ENCODE results near the gene NTMT2.

Gene NTMT2

GRCh38 chr1:170131450-170131849, 14.3 kb upstream of the NTMT2 start:
- DNase-seq (ENCODE audit: insufficient read length, low spot score): no peak
- FAIRE-seq: no peak
- TF ChIP-seq TAF1 (IDR thresholded peaks at IDR 0.05; ENCODE audit: low read depth, low read length): no peak
- no peak for TF ChIP-seq POLR2A (IDR thresholded peaks at IDR 0.05; ENCODE audit: low read depth, low read length)
- no peak for TF ChIP-seq PAX5 (IDR thresholded peaks at IDR 0.05; ENCODE audit: insufficient read depth, low read length, severe bottlenecking)
- TF ChIP-seq POU2F2 (IDR thresholded peaks at IDR 0.05; ENCODE audit: low read depth, low read length): no peak

- DNase-seq (ENCODE audit: insufficient read length, low spot score) (no peak), FAIRE-seq (no peak)
- TF ChIP-seq PAX5 (IDR thresholded peaks at IDR 0.05; ENCODE audit: insufficient read depth, low read length, severe bottlenecking) (no peak), POLR2A (IDR thresholded peaks at IDR 0.05; ENCODE audit: low read depth, low read length) (no peak), SPI1 (IDR thresholded peaks at IDR 0.05; ENCODE audit: low read depth, low read length) (no peak), POU2F2 (IDR thresholded peaks at IDR 0.05; ENCODE audit: low read depth, low read length) (no peak), POLR2AphosphoS5 (IDR thresholded peaks at IDR 0.05; ENCODE audit: low read depth, low read length) (no peak), TAF1 (IDR thresholded peaks at IDR 0.05; ENCODE audit: low read depth, low read length) (no peak)
These were observed 13.8 kb upstream of the NTMT2 start for GRCh38 chr1:170131984-170132383.

- no peak for FAIRE-seq
- TF ChIP-seq POLR2A (IDR thresholded peaks at IDR 0.05; ENCODE audit: low read depth, low read length): no peak
- DNase-seq (ENCODE audit: insufficient read length, low spot score): no peak
These were observed 11.8 kb upstream of the NTMT2 start for GRCh38 chr1:170133766-170134495.

- FAIRE-seq (no peak), DNase-seq (ENCODE audit: insufficient read length, low spot score) (no peak)
These were observed 11.2 kb upstream of the NTMT2 start for GRCh38 chr1:170134521-170134920.

GRCh38 chr1:170140371-170140770, 5.4 kb upstream of the NTMT2 start:
- no peak for TF ChIP-seq POLR2A (IDR thresholded peaks at IDR 0.05; ENCODE audit: low read depth, low read length)
- no peak for TF ChIP-seq PAX5 (IDR thresholded peaks at IDR 0.05; ENCODE audit: insufficient read depth, low read length, severe bottlenecking)
- no peak for TF ChIP-seq TAF1 (IDR thresholded peaks at IDR 0.05; ENCODE audit: low read depth, low read length)
- no peak for TF ChIP-seq SPI1 (IDR thresholded peaks at IDR 0.05; ENCODE audit: low read depth, low read length)
- no peak for TF ChIP-seq POLR2AphosphoS5 (IDR thresholded peaks at IDR 0.05; ENCODE audit: low read depth, low read length)
- TF ChIP-seq POU2F2 (IDR thresholded peaks at IDR 0.05; ENCODE audit: low read depth, low read length): no peak
- DNase-seq (ENCODE audit: insufficient read length, low spot score): no peak
- FAIRE-seq: no peak

More at GRCh38 chr1:170134521-170134920, 11.2 kb upstream of the NTMT2 start:
- no peak for TF ChIP-seq TAF1 (IDR thresholded peaks at IDR 0.05; ENCODE audit: low read depth, low read length)
- TF ChIP-seq POLR2AphosphoS5 (IDR thresholded peaks at IDR 0.05; ENCODE audit: low read depth, low read length): no peak
- no peak for TF ChIP-seq SPI1 (IDR thresholded peaks at IDR 0.05; ENCODE audit: low read depth, low read length)
- TF ChIP-seq PAX5 (IDR thresholded peaks at IDR 0.05; ENCODE audit: insufficient read depth, low read length, severe bottlenecking): no peak
- TF ChIP-seq POLR2A (IDR thresholded peaks at IDR 0.05; ENCODE audit: low read depth, low read length): no peak

- DNase-seq (ENCODE audit: insufficient read length, low spot score) (no peak), FAIRE-seq (no peak)
- TF ChIP-seq POU2F2 (IDR thresholded peaks at IDR 0.05; ENCODE audit: low read depth, low read length) (no peak), TAF1 (IDR thresholded peaks at IDR 0.05; ENCODE audit: low read depth, low read length) (no peak), PAX5 (IDR thresholded peaks at IDR 0.05; ENCODE audit: insufficient read depth, low read length, severe bottlenecking) (no peak), POLR2AphosphoS5 (IDR thresholded peaks at IDR 0.05; ENCODE audit: low read depth, low read length) (no peak), POLR2A (IDR thresholded peaks at IDR 0.05; ENCODE audit: low read depth, low read length) (no peak), SPI1 (IDR thresholded peaks at IDR 0.05; ENCODE audit: low read depth, low read length) (no peak)
These were observed 698 bp upstream of the NTMT2 start for GRCh38 chr1:170145061-170145460.

GRCh38 chr1:170146720-170147263, 1.0 kb downstream of the NTMT2 start:
- FAIRE-seq (no peak), DNase-seq (ENCODE audit: insufficient read length, low spot score) (no peak)
- TF ChIP-seq TAF1 (IDR thresholded peaks at IDR 0.05; ENCODE audit: low read depth, low read length) (no peak), SPI1 (IDR thresholded peaks at IDR 0.05; ENCODE audit: low read depth, low read length) (no peak), POLR2A (IDR thresholded peaks at IDR 0.05; ENCODE audit: low read depth, low read length) (no peak), POU2F2 (IDR thresholded peaks at IDR 0.05; ENCODE audit: low read depth, low read length) (no peak), PAX5 (IDR thresholded peaks at IDR 0.05; ENCODE audit: insufficient read depth, low read length, severe bottlenecking) (no peak), POLR2AphosphoS5 (IDR thresholded peaks at IDR 0.05; ENCODE audit: low read depth, low read length) (no peak)

- FAIRE-seq (no peak), DNase-seq (ENCODE audit: insufficient read length, low spot score) (no peak)
- TF ChIP-seq POLR2A (IDR thresholded peaks at IDR 0.05; ENCODE audit: low read depth, low read length) (no peak), PAX5 (IDR thresholded peaks at IDR 0.05; ENCODE audit: insufficient read depth, low read length, severe bottlenecking) (no peak), POU2F2 (IDR thresholded peaks at IDR 0.05; ENCODE audit: low read depth, low read length) (no peak), TAF1 (IDR thresholded peaks at IDR 0.05; ENCODE audit: low read depth, low read length) (no peak), SPI1 (IDR thresholded peaks at IDR 0.05; ENCODE audit: low read depth, low read length) (no peak)
These were observed 3.5 kb downstream of the NTMT2 start for GRCh38 chr1:170149241-170149640.

- DNase-seq (ENCODE audit: insufficient read length, low spot score) (no peak), FAIRE-seq (no peak)
- no peak for TF ChIP-seq PAX5 (IDR thresholded peaks at IDR 0.05; ENCODE audit: insufficient read depth, low read length, severe bottlenecking)
- TF ChIP-seq TAF1 (IDR thresholded peaks at IDR 0.05; ENCODE audit: low read depth, low read length): no peak
- TF ChIP-seq POLR2A (IDR thresholded peaks at IDR 0.05; ENCODE audit: low read depth, low read length): no peak
- no peak for TF ChIP-seq POU2F2 (IDR thresholded peaks at IDR 0.05; ENCODE audit: low read depth, low read length)
- TF ChIP-seq SPI1 (IDR thresholded peaks at IDR 0.05; ENCODE audit: low read depth, low read length): no peak
- TF ChIP-seq POLR2AphosphoS5 (IDR thresholded peaks at IDR 0.05; ENCODE audit: low read depth, low read length): no peak
These were observed 4.3 kb downstream of the NTMT2 start for GRCh38 chr1:170150016-170150415.

GRCh38 chr1:170150921-170151320, 5.2 kb downstream of the NTMT2 start:
- FAIRE-seq: no peak
- TF ChIP-seq PAX5 (IDR thresholded peaks at IDR 0.05; ENCODE audit: insufficient read depth, low read length, severe bottlenecking) (no peak), POLR2A (IDR thresholded peaks at IDR 0.05; ENCODE audit: low read depth, low read length) (no peak), TAF1 (IDR thresholded peaks at IDR 0.05; ENCODE audit: low read depth, low read length) (no peak), SPI1 (IDR thresholded peaks at IDR 0.05; ENCODE audit: low read depth, low read length) (no peak)
- DNase-seq (ENCODE audit: insufficient read length, low spot score): no peak
